GM18499 (cell line): ENCODE results near the gene CNTNAP2.

Experiments
- ATAC-seq: cut with Tn5 transposase; IDR thresholded peaks from one replicate; pipeline ENCODE4 v1.9.1; 2021; ENCODE audit warnings: moderate number of reproducible peaks; ENCODE audit not compliant: insufficient read depth, unreplicated experiment

CNTNAP2 gene

GRCh38 chr7:147497246-147497645 lies 1380.6 kb downstream of the CNTNAP2 start:
- no peak for ATAC-seq

- ATAC-seq, result no peak
These were observed 1381.5 kb downstream of the CNTNAP2 start for GRCh38 chr7:147498081-147498480.

DNA sequence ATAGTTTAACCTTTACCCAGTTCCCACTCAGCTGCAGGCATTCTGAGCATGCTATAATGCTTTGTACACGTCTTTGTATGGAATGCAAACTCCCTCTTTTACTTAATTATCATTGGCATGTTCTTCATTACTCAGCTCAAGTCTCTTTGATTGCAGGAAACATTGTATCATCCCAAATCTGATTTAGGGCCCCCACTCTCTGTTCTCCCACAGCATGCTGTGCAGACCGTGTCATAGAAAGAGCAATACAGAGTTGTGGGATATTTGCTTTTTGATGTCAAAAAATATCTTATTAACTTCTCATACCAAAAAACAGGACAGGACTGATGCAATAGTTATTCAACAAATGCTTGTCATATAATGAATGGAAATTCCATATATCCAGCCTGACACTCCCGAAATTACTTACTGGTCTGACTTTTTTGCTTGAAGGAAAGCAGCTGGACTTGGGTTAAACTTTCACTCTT lies 1392.5 kb downstream of the CNTNAP2 start:
- no peak for ATAC-seq

GRCh38 chr7:147509541-147510200 lies 1393.1 kb downstream of the CNTNAP2 start:
- ATAC-seq, result no peak

- ATAC-seq, result no peak
These were observed 1393.6 kb downstream of the CNTNAP2 start for GRCh38 chr7:147510201-147510542.

- no peak for ATAC-seq
These were observed 1394.3 kb downstream of the CNTNAP2 start for GRCh38 chr7:147510923-147511322.

DNA sequence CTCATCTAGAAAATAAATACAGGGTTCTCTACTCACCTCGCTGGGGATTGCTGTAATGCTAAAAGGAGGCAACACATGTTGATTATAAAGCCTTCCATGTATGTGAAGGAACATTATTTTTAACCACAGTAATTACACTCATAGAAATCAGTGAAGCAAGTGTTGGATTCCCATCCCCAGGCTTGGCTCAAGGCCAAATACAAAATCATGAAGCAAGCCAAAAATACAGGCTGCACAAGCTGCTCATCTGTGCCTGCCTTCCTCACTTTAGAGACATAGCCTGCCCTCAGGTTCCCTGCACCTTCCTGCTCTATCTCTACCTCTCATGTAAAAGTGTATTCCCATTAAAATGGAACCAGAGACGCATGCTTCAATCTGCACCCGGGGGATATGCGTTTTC lies 1396.8 kb downstream of the CNTNAP2 start:
- no peak for ATAC-seq

GRCh38 chr7:147516391-147516790 lies 1399.8 kb downstream of the CNTNAP2 start:
- no peak for ATAC-seq

DNA sequence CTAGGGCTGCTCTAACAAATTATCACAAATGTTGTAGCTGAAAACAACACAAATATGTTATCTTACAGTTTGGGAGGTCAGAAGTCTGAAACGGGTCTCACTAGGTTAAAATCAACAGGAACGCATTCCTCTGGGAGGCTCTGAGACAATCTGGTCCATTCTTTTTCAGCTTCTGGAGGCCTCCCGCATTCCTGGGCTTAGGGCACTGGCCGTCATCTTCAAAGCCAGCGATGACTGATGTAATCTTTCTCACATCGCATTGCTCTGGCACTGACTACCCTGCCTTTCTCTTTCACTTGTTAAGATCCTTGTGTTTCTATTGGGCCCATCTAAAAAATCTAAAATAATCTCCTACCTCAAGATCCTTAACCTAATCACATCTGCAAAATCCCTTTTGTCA lies 1402.5 kb downstream of the CNTNAP2 start:
- ATAC-seq, result no peak

GRCh38 chr7:147523056-147523455 lies 1406.5 kb downstream of the CNTNAP2 start:
- ATAC-seq, result no peak

GRCh38 chr7:147524726-147525250 lies 1408.2 kb downstream of the CNTNAP2 start:
- ATAC-seq, result no peak

DNA sequence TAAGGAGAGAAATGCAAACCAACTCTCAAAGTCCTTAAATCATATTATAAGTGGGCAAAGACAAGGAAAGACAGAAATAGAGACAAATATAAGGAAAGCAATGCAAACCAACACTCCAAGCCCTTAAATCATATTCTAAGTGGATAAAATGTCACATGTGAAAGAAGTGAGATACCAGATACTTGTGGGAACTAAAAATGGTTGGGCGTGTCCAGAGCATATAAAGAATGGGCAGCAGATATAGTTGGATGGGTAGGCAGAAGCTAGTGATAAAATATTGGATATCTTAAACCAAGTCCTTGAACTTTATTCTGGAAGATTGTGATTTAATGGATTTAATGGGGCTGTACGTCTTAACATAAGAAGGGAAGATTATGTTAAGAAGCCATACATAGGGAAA lies 1408.7 kb downstream of the CNTNAP2 start:
- ATAC-seq, result no peak

- no peak for ATAC-seq
These were observed 1419.1 kb downstream of the CNTNAP2 start for GRCh38 chr7:147535701-147536111.

DNA sequence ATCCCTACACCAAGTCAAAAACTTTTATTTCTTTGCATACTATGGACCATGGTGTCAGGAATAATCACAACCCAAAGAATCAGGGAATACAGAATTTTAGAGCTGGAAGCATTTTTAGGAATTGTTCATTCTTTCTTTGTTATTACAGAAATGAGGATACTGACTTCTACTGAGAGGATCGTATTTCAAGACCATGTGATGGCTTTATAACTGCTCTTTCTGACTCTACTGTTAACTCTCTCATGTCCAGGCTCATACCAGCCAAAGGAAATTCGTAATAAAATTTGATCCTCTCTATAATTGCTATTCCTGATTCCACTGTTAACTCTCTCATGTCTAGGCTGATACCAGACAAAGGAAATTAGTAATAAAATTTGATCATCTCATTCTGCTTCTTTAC lies 1423.1 kb downstream of the CNTNAP2 start:
- ATAC-seq, result no peak

DNA sequence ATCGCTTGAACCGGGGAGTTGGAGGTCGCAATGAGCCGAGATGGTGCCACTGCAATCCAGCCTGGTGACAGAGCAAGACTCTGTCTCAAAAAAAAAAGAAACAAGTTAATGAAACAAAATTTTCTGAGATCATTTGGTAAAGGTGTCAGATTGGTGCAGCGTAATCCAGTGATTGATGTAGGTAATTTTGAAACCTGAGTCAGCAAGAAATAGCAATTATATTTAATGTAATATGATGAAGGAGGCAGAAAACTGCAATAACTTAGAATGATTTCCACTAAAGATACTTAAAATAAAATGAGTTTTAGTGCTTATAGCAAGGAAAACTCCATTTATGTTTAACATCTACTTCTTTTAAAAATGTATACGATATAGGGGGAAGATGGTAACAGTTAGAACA lies 1424.1 kb downstream of the CNTNAP2 start:
- no peak for ATAC-seq

DNA sequence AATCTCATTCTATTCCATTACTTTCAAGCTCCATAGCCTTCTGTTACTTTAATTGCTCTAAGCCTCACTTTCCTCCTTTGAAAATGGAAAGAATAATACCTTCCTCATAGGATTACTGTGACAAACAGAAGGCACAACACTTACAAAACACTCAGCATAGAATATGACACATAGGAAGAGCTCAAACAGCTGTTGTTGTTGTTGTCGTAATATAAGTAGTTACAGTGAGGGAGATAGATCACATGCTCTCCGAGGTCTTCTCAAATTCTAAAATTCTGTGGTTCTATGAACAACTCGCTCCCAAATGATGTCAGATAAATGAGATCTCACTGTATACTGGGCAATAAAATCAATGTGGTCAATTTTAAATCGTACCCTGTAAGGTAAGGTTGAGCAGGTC lies 1424.7 kb downstream of the CNTNAP2 start:
- no peak for ATAC-seq

- no peak for ATAC-seq
These were observed 1430.8 kb downstream of the CNTNAP2 start for GRCh38 chr7:147547252-147547897.

GRCh38 chr7:147556317-147556716 lies 1439.7 kb downstream of the CNTNAP2 start:
- no peak for ATAC-seq

DNA sequence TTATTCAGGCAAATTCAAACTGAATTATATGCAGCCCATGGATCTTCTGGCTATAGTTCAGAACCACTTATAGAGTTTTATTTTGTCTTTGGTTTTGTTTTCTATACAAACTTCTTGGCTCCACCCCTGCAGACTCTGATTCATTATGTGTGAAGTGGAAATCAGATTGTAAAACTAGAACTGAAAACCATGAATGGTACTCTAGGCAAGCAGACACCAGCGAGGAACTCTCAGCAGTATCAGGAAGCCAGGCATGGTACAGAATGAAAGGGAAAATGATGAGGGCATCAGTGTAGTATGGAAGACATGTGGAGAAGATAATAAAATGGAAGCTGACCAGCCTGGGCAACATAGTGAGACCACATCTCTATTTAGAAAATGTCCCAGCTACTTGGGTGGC lies 1447.1 kb downstream of the CNTNAP2 start:
- no peak for ATAC-seq

GRCh38 chr7:147564786-147565476 lies 1448.3 kb downstream of the CNTNAP2 start:
- no peak for ATAC-seq

- ATAC-seq, result no peak
These were observed 1450.4 kb downstream of the CNTNAP2 start for GRCh38 chr7:147567043-147567442.
